HK-2 (cell line): Measurements from ENCODE around the gene PSD.
"Not testable (repeated sequence)": the region's sequence is repeated elsewhere in the genome, so short reads cannot be mapped to it uniquely, and the experiment has no call there.

Experiments
- DNase-seq: peaks from one replicate; pipeline ENCODE4 v3.0.0-alpha.2; 2018; ENCODE audit not compliant: unreplicated experiment

PSD gene

DNA sequence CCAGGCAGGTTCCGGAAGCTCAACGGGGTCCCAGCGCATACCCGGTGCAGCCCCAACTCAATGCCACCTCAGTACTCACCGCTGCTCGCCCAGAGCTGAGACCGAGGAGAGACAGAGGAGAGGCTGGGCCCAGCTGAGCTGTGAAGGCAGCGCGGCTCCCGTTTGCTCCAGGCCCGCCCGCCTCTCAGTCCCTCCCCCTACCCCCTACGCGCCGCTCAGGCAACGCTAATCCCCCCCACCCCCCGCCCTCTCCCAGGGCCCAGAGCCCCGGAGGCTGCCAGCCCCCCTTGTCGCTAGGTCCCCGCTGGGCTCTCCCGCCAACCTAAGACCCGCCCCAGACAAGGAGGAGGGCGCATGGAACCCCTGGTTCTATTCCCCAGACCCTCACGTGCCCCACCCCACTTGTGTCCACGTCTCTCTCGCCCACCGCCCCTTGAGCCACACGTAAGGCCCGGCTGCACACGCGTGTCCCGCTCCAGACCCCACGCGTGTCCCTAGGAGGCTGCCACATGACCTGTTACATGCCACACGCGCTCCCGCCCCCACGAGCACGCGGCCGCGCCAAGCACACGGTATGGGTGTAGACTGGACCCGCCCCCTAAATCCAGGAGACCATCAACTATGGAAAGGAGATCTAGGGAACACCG is at the start of gene PSD:
Gene PSD, minus strand, starts transcription at position 164 of the 647 bp plus-strand sequence. CDS start 1,747 bp downstream, outside the sequence.
- no peak for DNase-seq

- DNase-seq = no peak
Measured at GRCh38 chr10:102467971-102468438, 49.4 kb upstream of the PSD start.

DNA sequence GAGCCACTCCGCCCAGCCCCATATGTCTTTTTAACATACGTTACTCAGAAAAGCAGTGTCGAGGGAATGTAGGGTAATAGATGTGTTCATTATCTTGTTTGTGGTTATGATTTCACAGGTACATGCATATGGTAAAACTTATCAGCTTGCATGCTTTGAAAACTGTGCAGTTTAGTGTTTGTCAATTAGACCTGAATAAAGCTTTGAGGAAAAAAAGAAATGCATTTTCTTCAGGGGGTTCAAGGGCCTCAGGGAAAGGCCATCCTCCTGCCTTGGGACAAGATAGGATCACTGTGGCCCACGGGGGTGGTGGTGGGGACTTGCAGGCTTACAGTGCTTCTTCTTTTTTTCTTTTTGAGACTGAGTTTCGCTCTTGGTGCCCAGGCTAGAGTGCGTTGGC is 48.7 kb upstream of the PSD start:
- DNase-seq = no peak

DNA sequence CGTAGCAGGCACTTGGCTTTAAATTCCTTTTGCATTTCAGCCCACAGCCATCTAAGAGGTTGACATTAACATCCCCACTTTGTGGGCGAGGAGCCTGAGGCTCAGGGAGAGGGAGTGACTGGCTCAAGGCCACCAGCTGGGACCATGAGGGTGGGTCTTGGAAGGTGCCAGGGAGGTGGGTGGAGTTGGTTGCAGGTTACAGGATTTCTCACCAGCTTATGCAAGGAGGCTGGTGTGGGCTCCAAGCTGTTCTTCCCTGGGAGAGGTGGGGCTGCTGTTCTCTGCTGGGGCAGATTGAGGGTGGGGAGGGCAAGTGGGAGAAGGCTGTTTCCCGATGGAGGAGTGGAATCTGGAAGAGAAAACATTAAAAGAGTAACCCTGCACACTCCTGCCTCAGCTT is 46.9 kb upstream of the PSD start:
- no peak for DNase-seq

GRCh38 chr10:102463983-102464382 is 45.4 kb upstream of the PSD start:
- DNase-seq = no peak

GRCh38 chr10:102462512-102463054 is 44.0 kb upstream of the PSD start:
- DNase-seq = no peak

DNA sequence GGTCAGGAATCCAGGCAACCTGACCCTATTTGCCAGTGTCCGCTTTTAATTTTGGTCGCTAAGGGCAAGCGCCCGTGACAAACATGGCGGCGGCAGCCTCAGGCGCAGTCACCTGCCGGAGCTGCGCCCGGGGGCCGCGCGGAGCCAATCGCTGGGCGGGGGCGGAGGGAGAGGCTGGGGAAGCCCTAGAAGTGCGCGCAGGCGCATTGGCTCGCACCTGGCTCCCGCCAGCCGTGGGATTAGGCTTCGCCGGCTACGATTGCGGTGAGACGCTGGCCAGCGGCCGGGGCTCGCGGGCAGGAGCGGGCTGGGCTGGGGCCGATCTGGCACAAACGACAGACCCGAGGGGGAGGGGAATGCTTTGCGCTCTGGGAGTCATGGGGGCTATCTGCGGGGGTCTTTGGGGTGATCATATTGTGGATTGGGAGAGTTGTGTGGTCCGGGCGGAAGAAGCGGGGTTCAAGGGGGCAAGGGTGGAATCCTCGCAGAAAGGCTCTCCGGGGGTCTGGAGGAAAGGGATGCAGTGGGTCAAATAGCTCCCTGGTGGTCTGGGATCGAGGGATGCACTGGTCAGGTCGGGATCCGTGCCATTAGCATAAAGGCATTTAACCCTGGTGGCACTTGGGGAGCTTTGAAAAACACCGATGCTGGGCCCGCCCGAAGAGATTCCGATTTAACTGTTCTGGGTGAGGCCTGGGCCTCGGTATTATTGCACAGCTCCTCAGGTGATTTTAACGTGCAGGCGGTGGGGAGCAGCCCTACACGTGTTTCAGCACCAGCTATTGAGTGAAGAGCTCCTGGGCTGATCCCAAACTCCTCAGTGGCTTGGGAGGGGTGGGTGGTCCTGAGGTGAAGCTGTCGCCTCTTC is 42.8 kb upstream of the PSD start:
- peak; percentile 98 for DNase-seq

GRCh38 chr10:102460836-102461186 is 42.2 kb upstream of the PSD start:
- DNase-seq = no peak

GRCh38 chr10:102458656-102459055 is 40.1 kb upstream of the PSD start:
- no peak for DNase-seq

- no peak for DNase-seq
Measured at GRCh38 chr10:102457591-102458150, 39.1 kb upstream of the PSD start.

GRCh38 chr10:102455893-102456471 is 37.4 kb upstream of the PSD start:
- DNase-seq = peak; percentile 71

GRCh38 chr10:102454662-102455487 is 36.3 kb upstream of the PSD start:
- not testable (repeated sequence) for DNase-seq

DNA sequence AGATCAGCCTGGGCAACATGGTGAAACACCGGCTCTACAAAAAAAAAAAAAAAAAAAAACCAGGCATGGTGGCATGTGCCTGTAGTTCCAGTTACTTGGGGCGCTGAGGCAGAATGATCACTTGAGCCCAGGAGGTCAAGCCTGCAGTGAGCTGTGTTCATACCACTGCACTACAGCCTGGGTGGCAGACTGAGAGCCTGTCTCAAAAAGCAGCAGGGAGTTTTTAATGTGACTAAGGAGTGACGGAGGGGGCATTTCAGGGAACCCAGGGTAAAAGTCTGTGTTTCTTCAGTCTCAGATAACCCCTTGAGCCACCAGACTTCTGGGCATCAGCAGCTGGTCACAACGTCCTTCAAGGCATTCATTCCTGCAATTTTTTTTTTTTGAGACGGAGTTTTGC is 34.9 kb upstream of the PSD start:
- DNase-seq = peak; percentile 35

- DNase-seq = peak; percentile 71
Measured at GRCh38 chr10:102452672-102453340, 34.2 kb upstream of the PSD start.

DNA sequence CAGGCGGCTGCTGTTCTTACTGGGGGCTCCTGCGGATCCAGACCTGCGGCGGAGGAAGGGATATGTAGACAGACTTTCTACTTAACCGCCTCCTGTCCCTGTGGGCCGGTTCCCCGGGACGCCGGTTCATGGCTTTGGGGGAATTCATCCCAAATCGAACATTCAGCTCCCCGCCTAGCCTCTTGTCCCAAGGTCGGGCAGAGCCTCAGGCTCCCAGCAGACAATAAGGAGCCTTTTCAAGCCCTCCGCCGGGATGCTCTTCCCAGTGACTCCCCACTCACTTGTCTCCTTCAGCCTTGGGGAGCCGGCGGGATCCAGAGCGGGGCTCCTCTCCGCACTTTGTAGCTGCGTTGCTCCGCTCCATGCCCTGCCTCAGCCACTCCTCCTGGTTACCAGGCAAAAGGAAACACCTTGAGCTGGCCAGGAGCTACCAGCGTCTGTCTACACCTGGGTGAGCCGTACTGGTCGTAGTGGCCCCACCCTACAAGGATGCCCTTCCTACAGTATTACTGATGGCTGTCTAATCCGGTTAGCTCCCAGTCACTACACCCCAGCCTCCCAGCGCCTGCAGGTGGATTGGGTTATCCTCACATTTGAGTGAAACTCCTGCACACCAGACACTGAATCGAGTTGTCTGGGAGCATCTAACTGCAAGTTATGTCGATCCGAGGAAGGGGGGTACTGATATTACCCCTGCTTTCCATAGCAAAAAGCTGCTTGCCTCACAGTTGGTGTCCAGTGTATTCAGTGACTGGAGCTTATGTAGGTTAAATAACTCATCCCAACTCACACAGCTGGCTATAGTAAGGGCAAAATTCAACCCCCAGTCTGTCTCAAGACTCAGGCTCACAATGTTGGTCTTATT is 32.8 kb upstream of the PSD start, which contains the start of gene C10orf95:
Gene C10orf95, minus strand, starts transcription at position 439 of the 865 bp plus-strand sequence. CDS start 450 bp downstream, outside the sequence.
- DNase-seq = peak; percentile 45

DNA sequence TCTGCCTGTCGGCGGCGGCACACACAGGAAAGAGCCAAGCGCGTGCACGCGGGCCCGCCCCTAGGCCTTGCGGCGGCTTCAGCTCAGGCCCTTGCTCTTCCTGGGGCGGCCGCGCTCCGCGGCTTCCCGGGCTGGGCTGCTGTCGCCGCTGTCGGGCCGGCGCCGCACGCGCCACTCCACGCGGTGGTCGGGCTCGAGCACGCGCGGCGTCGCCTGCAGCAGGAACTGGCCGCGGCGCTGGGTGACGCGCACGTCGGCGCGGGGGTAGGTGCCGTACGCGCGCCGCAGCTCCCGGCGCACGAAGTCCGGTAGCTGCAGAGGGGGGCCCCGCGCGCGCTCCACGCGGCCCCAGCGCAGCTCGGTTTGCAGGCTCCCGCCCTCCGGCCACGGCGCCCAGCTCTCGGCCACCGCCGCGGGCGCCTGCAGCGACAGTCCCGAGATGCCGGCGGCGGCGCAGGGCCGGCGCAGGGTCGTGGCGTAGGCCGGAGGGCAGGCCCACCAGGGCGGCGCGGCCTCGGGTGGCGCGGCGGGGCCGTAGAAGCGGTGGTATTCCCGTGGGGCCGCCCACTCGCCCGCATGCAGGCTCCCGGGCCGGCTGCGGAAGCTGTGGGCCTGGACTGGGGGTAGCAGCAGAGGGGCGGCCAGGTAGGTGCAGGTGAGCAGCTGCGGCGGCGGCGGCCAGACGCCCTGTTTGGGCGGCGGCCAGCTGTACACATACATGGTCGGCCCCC is 32.0 kb upstream of the PSD start:
- DNase-seq = peak; percentile 89

DNA sequence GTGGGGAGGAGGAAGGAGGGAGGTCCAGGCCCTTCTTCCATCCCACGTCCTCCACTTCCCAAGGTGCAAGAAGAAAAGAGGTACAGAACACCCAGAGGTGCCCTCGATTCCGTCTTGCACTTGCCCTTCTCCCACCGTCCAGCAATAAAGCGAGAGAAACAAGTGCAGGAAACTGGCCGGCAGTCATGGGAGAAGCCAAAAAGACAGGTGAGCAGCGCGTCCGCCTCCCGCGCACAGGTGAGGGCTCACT is 31.5 kb upstream of the PSD start:
- DNase-seq = no peak

DNA sequence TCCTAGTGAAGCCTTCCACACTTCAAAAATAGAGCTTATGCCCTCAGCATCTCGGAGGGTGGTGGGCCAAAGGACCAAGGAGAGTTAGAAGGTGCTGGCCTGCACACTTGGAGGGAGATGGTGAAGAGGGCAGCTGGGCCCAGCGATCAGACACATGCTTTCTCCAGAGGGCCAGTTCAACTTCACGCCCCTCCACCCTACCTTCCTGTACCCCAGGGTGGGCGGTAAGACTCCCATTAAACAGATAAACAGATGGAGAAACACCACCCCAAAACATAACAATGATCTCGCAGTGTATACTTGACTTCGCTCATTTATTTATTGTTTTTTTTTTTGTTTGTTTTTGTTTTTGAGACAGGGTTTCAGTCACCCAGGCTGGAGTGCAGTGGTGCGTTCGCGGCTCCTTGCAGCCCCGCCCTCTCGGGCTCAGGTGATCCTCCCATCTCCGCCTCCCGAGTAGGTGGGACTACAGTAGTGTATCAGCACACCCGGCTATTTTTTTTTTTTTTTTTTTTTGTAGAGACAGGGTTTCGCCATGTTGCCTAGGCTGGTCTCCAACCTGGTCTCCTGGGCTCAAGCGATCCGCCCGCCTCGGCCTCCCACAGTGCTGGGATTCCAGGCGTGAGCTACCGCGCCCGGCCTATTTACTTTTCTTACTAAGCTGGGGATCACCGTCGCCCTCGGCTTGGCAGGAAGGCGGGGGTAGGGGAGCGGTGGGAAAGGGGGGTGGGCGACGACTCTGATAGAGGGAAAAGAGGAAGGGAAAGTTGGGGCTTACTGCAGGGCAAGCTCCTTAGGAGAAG is 30.9 kb upstream of the PSD start:
- peak; percentile 83 for DNase-seq
